Activated naive CD4-positive, alpha-beta T cell treated with anti-CD3 and anti-CD28 coated beads, Interleukin-2, amount 50 U/mL, for 16 hours (primary cell): ENCODE results near the gene PRTFDC1.
"Not testable (repeated sequence)": the region's sequence is repeated elsewhere in the genome, so short reads cannot be mapped to it uniquely, and the experiment has no call there.

ENCODE experiments used
- DNase-seq: peaks from one replicate; pipeline ENCODE4 v3.0.0-alpha.2; 2020

The PRTFDC1 gene, protein sequence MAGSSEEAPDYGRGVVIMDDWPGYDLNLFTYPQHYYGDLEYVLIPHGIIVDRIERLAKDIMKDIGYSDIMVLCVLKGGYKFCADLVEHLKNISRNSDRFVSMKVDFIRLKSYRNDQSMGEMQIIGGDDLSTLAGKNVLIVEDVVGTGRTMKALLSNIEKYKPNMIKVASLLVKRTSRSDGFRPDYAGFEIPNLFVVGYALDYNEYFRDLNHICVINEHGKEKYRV

DNA sequence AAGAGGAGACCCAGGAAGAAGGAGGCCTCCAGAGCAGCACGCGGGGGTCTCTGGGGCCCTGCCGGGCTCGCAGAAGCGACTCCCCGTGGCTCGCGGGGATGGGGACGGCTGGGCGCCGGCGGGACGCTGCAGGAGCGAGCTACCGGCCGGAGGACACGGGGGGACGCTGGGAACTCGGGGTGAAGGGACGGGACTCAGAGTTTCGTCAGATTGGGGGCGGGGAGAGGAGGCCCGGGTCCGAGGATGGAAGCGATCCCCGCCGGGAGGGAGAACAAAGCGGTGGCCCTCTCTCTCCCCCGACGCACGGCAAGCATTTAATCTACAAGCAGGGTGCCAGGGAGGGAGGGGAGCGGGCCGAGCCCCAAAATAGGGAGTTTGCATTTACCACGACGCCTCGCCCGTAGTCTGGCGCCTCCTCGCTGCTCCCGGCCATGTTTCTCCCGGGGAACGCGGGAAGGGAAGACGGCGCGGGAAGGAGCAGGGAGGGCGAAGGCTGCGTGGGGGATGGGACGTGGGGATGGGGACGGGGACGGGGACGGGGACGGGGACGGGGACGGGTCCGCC, at the start of gene PRTFDC1:
Gene PRTFDC1 (minus strand): TSS at position 464 of the 564 bp plus-strand sequence. CDS start 31 bp downstream, at position 433.
- DNase-seq: no peak

DNA sequence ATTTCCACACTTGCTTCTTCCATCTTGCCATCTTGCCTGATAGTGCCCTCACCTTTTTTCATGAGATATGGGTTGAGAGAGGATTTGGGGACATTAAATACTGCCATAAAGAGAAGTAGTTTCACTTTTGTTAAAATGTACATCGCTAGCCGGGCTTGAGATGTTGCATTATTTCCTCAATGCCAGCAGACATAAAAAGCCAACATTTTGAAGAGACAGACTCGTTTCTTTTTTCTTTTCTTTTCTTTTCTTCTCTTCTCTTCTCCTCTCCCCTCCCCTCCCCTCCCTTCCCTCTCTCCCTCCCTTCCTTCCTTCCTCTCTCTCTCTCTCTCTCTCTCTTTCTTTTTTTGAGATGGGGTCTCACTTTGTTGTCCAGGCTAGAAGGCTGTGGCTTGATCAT, 45.6 kb upstream of the PRTFDC1 start:
- no peak for DNase-seq

DNA sequence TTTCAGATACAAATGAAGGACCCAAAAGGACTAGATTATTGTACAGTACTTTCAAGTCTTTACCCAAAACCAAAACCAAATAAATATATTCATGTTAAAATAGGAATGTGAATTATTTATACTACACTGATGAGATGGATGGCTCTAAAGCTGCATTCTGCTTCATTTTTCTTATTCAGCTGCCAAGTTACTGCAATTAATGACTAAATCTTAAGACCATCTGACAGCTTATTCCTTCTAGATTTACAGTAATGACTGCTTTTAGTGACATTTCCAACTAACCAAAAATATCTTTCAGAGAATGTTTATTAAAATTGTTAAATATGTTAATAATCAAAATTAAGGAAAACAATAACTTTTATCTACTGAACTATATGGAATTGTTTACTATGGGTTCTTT, 42.7 kb upstream of the PRTFDC1 start:
- DNase-seq: no peak

DNA sequence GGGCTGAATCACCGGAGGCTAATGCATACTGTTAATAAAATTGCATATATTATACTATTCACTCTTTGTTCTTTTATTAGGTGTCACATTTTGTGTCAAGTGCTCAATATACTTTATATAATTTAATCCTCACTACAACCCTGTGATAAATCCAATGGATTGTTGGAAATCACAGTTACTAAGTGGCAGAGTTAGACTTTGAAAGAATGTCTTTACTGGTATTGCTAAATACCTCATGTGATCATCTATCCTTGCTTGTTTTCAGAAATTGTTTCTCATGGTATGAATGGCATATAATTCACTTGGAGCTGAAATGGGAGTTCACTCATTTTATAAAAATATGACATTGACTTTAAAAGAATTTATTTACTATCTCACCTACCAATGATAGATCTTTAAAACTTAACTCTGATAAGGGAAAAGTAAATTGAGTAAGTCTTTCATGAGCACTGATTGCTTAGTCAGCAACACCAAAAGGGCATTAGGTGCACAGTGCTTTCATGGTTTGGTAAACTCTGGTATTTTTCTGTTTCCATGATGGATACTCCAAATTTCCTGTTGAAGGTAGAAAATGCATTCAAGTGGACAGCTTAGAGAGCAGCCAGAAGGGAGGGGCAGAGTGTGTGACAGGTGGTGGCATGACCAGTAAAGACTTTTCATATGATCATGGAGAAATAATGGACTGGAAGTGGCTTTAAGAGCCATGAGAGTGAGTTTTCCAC, 41.0 kb upstream of the PRTFDC1 start:
- no peak for DNase-seq

DNA sequence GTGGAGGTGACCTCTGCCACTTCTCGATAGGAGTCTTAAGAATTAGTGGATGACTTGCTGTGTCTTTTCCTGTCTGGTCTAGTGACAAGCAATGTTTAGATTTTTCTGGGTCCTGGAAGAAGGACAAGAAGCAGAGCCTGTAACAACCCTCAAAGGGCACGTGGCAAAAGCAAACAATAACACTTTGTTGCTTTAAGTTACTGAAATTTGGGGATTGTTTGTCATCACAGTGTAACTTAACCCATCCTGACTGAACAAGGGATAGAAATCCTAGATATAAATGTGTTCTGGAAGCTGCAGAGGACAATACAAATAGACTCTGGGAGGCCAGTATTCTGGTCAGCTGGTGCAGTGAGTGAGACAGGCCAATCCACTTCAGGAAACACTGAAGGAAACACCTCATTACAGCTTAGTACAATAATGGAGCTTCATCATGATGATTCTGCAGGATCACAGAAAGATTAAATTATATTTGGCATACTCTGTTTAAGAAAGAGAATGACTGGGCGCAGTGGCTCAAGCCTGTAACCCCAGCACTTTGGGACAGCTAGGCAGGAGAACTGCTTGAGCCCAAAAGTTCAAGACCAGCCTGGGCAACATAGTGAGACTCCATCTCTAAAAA, 40.2 kb upstream of the PRTFDC1 start:
- no peak for DNase-seq

DNA sequence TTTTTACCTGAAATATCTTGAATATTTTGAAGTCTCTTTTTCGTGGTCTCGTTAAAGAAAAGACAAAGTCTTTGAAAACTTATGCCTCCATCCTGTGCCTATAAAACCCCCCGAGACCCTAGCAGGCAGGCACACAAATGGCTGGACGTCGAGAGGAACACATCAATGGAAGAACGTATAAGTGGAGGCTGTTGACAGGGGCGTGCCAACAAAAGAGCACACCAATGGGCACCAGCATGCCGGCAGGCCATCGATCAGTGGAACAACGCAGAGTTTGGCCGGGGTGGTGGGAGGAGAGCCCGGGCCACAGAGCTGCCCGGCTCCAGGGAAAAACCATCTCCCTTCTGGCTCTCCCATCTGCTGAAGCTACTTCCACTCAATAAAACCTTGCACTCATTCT, 38.9 kb upstream of the PRTFDC1 start:
- no peak for DNase-seq

DNA sequence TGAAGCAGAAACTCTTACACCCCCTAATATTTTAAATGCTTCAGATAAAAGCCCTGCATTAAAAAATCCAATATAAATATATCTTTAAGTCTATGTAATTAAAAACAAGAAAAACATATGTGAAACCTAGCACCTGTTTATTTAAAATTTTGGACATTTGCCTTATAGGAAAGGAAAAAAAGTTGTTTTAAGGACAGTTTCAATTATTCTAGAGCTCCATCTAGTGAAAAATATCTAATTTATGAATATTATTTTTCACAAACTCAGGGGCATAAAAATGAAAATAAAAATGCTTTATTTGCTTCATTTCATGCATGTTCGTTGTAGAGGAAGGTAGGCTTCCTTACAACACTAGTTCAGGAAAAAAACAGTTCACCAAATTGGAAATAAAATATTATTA, 37.5 kb upstream of the PRTFDC1 start:
- no peak for DNase-seq

DNA sequence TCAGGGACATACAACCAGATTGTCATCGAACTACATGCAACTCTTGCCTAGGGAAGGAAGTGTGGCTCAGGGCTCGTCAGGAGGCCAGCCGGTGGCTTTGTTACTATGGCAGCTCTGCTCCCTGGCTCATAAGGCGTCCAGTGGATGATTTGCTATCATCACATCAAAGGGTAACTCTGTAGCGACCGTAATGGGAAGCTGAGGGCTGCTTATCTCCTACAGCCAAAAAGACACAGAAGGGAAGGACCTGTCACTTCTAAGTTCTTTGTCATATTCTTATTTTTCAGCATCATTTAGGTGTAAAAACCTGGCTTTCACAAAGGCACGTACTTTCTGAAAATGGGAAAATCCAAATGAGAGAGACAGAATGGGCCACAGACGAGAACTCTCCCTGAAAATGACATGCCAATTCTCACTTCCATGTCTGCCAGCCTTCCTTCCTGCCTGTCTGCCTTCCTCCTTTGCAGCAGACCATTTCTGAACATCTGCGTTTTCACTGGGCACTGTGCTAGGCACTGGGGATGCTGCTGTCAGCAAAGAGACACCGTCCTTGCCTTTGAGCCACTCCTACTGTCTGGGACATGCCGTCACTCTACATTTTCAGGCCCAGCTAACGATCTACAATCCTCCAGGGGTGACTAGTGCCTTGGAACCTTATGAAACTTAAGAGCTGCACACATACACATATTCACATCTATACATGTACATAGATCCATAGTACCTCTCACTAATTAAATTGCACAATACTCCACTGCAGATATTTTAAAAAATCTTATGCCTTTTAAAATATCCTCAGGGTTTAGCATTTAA, 36.6 kb upstream of the PRTFDC1 start:
- DNase-seq: no peak

DNA sequence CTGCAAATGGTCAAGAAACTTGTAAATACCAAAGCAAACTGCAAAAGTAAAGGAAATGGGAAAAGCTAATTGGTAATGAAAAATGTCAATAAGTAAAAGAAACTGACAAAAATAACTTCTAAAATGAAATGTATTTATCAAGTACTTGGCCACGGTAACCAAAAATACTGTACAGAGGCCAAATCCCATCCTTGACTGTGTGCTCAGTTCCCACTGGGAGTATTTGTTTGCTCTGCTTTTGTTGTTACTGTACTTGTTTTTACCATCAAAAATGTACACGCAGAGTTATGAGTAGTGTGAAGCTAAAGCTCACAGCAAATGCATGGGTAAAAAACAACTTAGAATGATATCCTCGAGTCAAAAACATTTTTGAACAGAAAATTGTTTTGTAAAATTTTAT, 32.5 kb upstream of the PRTFDC1 start:
- no peak for DNase-seq

DNA sequence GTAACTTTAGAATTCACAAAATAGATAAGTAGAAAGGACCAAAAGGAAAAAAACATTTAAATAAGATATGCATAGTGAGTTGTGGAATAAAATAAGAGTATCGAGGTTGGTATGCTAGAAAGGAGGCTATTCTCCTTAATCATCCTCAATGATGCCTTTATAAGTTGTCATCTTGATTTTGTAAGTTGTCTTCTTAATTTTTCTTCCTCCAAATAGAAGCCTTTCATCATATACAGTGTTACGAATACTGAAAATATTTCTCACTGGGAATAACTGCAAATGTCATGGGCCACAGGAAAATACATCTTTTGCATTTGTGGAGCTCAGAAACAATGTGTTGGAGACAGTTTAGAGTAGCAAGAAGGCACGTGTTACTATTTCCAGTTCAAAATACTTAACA, 31.5 kb upstream of the PRTFDC1 start:
- no peak for DNase-seq

DNA sequence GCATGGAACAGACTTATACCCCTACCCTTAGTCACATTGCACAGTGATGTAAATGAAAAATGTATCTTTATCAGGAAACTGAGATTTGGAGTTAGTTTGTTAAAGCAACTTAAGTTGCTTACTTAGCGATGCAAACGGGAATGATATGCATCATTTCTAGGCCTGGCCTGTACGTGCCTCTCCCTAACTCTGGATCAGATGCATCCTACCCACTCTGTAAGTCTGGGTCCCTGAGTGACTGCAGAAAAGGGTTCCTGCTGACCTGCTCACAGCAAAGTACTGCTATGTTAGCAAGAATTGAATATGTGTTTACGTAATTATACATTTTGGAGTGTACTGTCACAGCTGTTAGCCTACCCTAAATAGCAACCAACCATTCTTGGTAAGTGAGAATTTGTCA, 30.7 kb upstream of the PRTFDC1 start:
- DNase-seq: no peak

DNA sequence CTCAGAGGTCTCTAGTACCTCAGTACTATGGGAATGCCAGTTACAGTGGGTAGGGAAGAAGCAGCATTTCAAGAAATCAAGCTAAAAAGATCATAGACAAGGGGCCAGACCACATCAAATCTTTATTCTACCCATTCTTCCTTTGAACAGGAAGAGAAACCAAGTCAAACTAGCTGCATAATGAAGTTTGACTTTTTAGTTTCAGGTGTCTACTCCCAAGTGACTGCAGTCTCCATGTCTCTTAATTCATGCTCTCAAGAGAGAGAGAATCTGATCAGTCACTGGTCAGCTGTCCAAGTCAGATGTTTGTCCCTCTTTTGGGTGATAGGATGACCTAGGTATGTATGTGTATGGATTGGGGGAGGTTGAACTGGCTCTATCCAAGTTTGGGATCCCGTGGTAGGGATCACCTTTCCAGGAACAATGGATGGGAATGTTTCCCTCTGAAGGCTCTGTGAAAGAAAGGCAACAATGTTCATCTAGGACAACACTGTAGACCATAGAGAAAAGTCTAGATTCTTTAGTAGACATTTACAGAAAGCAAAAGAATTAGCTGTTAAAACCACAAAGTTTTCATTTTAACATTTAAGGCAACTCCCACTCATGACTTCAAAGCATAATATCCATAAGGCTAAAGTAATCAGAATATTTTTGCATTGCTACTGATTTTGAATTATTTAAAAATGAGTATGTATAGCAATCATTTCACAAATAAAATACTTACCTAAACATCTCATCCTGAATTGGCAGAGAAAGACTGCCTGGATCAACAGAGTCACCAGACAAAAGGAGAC, 30.1 kb upstream of the PRTFDC1 start:
- DNase-seq: no peak

DNA sequence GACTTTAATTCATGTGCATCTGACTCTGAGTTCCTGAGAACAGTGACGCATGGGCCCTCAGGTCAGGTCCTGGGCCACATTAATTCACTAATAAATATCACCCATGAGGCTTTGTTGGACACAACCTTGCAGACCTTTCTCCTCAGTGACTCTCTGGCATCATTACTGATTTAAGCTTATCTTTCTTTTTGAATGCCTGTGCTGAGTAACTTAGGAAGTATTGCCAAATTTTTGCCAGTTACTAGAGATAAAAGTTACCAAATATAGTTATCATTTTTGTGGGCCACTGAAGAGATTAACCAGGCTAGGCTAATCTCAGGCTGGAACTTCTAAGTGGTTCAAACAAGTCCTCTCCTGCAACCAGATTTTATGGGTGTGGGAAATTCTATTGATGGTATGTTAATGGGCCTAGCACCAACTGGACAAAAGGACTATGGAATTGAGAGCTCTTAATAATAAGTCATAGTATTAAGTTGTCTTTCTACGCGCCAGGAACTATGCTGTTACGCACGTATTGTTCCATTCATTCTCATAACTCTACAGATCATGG, 28.8 kb upstream of the PRTFDC1 start:
- DNase-seq: no peak

DNA sequence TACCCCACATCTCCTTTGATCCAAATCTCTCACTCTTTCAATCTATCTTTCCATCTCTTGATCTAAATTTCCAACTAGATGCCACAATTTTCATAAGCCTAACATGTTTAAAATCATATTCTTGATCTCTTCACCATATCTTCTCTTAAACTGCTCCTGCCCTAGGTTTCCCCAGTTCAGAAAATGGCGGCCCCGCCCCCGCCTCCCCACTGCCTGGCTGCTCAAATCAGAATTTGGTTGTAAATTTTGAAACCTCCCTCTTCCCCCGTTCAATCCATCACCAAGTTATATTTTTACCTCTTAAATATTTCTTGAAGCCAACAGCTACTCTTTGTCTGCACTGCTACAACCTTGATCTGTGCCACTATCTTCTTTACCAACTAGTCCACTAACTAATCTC, 27.3 kb upstream of the PRTFDC1 start:
- no peak for DNase-seq

DNA sequence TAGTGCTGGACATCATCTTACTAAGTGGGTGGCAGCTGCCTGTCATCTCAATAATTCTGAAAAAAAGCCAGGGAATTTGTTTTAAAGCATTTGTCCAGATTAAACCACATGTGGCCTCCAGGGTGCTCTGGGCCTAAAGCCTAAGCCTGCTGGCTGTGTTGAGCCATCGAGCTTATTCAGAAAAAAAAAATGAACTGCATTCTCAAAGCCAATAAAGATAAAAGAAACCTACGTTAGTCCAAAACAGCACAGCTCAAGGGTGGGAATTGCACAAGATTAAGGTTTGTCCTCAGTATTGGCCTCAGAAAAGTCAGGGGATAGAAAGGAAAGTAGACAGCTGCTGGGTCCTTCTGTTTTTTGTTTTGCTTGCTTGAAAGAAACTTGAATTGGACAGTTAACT, 22.6 kb upstream of the PRTFDC1 start:
- no peak for DNase-seq

DNA sequence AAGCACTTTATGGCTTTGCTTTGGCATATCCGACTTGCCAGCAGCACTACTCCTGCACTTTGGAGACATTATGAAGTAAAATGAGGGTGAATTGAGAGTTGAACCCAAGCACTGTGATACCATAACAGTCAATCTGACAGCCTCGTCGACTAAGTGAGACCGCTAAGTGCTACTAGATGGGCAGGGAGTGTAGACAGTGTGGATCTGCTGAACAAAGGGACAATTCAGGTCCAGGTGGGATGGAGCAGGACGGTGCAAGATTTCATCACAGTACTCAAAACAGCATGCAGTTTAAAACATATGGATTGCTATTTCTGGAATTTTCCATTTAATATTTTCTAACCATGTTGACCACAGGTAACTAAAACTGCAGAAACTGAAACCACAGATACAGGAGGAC, 20.8 kb upstream of the PRTFDC1 start:
- DNase-seq: no peak

DNA sequence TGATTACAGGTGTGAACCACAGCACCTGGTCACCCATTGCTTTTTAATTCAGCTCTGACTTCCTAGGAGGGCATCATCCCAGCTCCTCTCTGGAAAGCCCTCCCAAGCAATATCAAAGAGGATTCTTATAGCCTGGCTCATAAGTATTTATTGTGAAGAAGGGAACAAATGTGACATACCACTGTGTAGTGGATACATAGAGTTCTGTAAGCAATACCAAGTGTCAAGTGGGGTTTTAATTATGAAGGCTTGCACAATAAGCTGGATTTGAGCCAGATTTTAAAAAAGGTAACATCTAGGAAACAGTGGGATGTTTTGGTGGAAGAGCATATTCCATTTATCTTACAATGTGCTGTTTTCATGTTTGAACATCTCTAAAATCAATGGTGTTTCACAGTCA, 19.0 kb upstream of the PRTFDC1 start:
- no peak for DNase-seq

DNA sequence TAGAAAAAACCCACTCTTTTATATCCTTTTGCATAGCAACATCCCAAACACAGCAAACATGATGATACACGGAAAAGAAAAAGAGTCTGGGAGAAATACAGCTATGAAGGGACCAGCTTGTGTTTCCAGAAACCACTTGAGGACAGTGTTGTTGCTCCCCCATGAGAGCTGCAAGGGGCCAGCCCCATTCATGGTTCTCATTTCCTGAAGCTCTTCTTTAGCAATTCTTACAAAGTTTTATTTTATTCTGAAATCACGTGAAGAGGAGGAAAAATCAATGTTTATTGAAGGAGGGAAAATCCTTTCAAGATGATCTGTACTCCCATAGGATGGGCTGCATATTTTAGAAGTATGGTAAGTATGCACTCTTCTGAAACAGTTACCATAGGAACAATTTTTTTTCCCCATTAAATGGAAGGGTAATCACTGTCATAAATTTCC, 17.5 kb upstream of the PRTFDC1 start:
- no peak for DNase-seq

DNA sequence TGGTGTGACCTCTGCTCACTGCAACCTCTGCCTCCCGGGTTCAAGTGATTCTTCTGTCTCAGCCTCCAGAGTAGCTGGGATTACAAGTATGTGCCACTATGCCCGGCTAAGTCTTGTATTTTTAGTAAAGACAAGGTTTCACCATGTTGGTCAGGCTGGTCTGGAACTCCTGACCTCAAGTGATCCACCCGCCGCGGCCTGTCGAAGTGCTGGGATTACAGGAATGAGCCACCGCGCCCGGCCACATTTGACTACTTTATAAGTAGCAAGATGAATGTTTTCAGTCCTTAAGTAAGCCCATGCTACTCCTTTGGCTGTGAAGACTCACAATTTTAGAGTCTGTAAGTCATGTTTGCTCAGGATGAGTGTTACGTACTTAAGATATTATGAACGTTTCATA, 16.5 kb upstream of the PRTFDC1 start:
- DNase-seq: not testable (repeated sequence)

DNA sequence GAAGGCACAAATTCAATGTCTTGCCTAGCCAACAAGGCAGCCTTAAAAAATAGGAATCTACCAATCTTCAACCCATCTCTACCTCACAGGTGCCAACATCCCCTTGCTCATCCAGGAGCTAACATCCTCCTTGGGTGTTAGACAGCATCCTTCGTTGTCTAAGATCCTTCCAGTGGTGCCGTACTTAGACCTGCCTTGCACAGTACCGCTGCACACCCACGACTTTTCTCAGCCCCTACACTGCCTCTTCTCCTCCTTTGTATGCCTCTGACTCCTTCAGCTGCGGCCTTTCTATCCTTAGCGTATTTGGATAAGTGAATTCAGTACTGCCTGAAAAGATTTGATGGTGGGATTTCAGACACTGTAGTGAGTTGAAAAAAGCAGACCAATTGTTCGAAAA, 15.9 kb upstream of the PRTFDC1 start:
- DNase-seq: no peak

DNA sequence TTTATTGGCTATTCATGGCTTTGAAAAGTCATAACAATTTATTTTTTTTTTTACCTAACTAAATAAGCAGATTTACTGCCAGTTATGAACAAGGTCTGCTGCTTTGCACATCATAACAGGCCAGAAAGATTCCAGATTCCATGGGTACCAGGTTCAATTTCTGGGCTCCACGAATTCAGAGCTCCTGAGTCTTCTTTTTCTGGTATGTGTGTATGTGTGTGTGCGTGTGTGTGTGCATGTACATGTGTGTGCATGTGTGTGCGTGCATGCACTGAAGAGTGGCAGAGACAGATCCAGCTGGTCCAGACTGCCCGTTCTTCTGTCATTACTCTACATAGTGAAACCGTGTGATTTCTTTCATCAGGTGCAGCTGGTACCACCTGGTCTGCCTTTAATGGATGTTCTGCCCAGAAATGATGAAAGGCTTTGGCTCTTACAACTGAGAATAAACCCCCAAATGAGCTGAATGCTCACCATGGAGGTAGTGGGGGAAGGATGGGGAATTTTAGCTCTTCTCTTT, 14.6 kb upstream of the PRTFDC1 start:
- DNase-seq: no peak

DNA sequence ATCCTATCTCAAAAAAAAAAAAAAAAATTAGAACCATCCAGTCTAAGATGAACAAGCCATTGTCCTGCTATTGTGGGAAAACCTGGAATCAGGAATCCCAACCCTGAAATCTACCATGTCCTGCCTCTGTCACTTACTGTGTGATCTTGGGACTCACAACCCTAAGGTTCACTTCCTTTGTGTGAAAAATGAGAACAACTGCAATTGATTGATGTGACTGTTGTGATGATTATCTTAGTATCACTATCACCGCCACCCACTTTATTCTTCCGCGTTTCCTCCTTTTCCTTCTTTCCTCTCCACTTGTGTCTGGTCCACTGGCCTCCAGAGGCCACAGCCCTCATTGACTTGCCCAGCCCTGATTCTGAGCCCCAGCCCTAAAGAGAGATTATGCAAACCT, 12.6 kb upstream of the PRTFDC1 start:
- no peak for DNase-seq
